Hindlimb muscle (tissue), 1 donor: ENCODE data around the gene MPPED2. TPM values are rescaled to one million over a fixed set of nuclear protein-coding genes. Genes with fewer than 3 reads are reported as not detected.

Source experiments
- DNase-seq: peaks from one replicate; pipeline ENCODE4 v3.0.0-alpha.2; 2013
- polyA plus RNA-seq: library from polyadenylated mRNA; unstranded; fragments of 120-200 nt; gene quantifications from one replicate; pipeline ENCODE4 v1.2.1, GENCODE V29; 2013; ENCODE audit not compliant: insufficient read length

MPPED2 gene
- polyA plus RNA-seq, 1 donor, result 4.4 TPM

DNA sequence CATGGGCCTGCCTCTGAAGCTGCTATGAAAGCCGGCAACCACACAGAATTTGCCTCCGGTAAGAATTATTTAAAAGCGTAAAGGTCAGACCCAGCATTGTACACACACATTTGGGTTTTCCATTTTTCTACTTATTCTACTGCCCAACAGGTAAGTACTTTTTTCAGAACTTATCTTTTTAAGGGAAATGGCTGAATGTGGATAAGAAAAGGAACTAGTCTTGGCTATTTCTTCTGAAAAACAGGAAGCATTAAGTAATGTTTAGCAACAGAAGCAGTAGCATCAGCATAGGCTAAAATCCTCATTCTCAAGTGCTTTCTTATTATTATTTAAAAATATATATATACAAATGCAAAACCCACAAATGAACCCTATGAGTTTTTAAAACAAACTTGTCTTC, 103.1 kb downstream of the MPPED2 start:
- DNase-seq, result no peak

DNA sequence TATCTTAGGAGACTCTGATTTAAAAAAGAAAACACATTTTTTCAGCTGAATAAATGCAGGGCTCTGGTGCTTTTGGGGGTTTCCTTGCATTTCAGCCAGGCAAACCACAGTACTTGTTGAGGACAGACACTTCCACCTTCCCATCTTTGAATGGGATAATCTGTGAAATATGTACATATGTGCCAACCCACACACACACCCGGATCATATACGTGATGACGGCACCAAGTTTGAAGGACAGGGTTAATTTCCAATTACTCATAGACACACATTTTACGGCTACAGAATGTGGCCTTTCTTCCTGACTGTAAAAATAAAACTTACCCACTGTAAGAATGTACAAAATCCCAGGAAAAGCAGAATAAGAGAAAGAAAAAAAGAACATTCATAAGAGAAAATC, 104.4 kb downstream of the MPPED2 start:
- no peak for DNase-seq

GRCh38 chr11:30481330-30481729, 104.8 kb downstream of the MPPED2 start:
- DNase-seq, result no peak

- DNase-seq, result no peak
Measured at GRCh38 chr11:30479899-30480298, 106.3 kb downstream of the MPPED2 start.

DNA sequence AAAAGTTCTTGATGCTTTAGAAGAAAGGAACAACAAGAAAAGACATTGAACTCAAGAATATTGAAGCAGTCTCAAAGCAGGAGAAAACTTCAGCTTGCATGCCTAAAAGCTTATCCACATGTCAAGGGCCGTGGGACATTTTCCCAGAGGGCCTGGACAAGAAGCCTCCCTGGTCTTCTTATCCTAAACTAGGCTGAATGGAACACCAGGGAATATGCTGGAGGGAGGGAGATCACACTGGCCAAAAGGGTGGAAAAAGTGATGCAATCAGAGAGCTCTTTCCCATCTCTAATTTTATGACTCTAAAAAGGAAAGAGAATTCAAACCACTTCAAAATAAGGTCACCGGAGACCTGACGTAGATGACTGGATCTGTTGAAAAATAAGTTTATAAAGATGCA, 107.2 kb downstream of the MPPED2 start:
- peak; percentile 82 for DNase-seq

- no peak for DNase-seq
Measured at GRCh38 chr11:30477061-30477460, 109.1 kb downstream of the MPPED2 start.

- no peak for DNase-seq
Measured at GRCh38 chr11:30474151-30474954, 111.8 kb downstream of the MPPED2 start.

DNA sequence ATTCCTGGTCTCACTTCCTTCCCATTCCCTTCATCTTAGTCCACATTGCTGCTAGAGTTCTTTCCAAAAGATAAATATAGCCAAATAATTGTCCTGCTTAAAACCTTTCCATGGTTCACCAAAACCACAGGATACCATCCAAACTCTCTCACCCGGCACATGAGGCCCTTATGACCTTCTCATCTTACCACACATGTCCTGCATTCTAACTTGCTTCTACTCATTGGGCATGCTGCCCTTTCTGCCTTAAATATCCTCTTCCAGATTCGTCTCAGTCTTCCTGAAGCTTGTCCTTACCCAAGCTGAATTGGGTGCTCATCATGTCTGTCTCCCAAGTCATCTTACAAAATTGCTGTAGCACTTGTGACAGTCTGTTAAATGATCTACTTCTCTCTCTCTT, 114.9 kb downstream of the MPPED2 start:
- no peak for DNase-seq

DNA sequence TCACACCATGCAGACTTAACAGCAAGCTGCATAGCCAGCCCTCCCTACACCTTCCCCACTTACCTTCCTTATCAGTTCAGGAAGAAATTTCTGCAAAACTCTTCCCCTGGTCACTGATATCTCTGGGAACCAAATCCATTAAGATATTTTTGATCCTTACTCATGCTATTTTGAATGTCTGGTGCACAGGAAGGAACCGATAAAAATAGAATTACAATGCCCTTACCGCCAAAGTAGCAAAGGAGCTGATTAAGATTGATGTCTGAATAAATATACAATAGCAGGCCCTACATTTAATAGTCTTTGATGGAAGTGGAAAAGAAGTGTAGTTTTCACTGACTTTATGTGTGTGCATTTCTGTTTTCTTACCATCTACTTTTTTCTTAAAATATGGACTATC, 117.3 kb downstream of the MPPED2 start:
- DNase-seq, result no peak

- no peak for DNase-seq
Measured at GRCh38 chr11:30467176-30467575, 119.0 kb downstream of the MPPED2 start.

DNA sequence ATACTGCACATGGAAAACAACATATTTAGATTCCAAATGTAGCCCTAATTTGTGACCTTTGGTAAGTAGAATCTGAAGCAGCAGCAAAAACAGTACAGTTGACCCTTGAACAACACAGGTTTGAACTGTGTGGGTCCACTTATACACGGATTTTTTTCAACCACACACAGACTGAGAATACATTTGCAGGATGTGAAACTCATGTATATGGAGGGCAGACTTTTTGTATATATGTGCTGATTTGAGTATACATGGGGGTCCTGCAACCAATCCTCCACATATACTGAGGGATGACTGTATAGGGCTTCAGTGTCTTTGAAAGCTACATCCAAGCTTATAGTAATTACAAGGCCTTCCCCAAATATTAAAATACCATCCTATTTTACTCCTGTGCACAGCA, 120.5 kb downstream of the MPPED2 start:
- no peak for DNase-seq

- no peak for DNase-seq
Measured at GRCh38 chr11:30465192-30465591, 121.0 kb downstream of the MPPED2 start.

- no peak for DNase-seq
Measured at GRCh38 chr11:30463266-30463665, 122.9 kb downstream of the MPPED2 start.

- no peak for DNase-seq
Measured at GRCh38 chr11:30462421-30462820, 123.7 kb downstream of the MPPED2 start.

DNA sequence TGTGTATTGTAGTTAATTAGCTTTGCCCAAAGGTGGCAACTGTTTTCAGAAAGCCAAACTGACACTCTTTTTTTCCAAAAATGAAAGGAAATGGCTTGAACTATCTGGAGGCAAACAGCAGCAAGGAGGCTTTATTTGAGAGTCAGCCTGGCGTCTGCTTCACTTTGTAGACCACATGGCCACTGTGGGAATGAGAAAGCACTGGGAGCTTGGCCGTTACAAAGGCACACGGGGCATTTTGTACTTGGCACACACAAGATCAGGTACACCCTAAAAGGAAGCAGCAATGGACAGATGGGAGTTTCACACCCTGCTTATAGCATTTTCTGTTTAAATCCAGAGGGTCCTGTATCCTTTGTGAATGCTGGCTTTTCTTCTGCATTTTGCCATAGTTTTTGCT, 126.3 kb downstream of the MPPED2 start:
- no peak for DNase-seq

GRCh38 chr11:30459306-30459705, 126.8 kb downstream of the MPPED2 start:
- no peak for DNase-seq

GRCh38 chr11:30458541-30458940, 127.6 kb downstream of the MPPED2 start:
- DNase-seq, result no peak

DNA sequence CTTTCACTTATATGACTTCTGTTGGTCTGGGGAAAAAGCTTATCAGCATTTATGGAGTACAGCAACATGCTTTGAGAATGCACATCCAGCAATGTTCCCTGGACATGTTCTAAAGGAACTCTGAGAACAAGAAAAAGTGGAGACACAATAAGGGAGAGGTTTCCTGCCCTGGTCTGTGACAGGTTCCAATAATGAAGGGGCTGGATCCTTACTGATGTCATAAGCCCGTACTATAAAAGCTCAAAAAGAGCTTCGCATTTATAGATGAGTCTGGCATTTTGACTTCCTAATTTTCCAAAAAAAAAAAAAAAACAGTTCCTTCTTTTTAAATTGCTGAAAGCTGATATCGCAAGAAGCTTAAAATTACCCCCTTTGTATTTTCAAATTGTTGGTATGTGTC, 129.1 kb downstream of the MPPED2 start:
- DNase-seq, result no peak

DNA sequence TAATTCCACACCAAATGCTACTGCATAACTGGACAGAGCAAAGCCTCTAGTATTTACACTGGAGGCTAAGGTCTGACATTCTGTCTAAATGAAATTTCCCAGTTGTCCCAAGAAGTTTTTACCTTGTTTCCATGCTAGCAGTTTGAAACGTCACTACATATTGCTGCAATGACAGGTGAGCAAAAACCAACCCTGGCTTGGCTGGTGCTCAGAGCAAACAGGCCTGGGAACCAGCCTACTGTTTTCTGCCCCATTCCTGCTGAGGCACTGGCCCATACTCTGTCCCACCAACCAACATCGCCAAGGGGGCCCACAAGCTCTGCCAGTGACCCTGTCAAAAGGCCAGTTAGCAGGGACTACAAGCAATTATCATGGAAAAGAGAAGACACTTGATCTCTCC, 131.1 kb downstream of the MPPED2 start:
- no peak for DNase-seq

DNA sequence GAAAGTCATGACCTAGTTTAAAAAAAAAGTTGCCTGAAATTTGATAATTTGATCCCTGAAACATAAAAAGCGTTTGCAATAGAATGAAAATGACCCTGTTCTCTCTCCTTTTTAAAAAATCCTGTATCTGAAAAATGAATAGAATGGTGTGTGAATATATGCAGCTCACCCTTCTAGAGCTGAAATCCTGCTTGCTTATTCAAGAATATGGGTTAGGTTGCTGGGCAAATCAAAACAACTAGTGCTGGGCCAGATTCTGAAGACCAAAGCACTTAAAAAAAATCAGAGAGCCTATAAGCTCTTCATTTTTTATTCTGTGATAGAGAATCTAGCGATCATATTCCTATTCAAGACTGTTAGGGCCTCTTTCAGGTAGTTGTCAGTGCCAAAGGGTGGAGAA, 131.6 kb downstream of the MPPED2 start:
- no peak for DNase-seq

DNA sequence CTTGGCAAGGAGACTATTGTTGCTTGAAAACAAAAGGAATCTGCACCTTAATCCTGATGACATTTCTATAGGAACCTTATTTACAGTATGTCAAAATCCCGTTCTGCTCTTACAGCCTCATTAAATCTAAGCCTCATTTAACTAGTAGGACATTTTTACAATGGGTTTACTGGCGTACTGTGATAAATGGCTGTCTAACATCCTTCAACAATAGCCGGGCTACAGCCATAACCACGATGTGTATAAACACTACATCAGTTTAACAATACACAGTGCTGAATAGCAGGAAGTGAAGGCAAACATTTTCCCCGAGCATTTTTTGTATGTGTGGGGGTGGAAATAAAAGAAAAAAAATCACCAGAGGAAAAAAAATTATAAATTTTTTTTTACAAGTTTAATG, 132.0 kb downstream of the MPPED2 start:
- DNase-seq, result no peak

DNA sequence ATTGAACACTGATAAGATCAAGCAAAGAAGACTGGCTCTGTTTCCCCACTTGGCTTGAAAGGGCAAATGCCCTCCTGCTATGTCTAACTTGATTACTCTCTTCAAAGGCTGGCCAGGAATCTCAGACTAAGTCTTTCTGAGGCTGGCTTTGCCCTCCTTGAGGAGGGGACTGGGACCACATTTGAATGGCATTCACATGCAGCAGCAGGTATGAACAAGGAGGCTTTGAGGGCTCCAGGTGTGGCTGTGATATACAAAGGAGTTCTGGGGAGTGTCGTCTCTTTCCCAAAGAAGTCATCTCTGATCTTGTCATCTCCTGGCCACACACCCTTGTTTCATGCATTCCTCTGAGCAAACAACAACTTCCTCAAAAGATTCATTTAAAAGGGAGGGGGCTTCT, 132.4 kb downstream of the MPPED2 start:
- no peak for DNase-seq

DNA sequence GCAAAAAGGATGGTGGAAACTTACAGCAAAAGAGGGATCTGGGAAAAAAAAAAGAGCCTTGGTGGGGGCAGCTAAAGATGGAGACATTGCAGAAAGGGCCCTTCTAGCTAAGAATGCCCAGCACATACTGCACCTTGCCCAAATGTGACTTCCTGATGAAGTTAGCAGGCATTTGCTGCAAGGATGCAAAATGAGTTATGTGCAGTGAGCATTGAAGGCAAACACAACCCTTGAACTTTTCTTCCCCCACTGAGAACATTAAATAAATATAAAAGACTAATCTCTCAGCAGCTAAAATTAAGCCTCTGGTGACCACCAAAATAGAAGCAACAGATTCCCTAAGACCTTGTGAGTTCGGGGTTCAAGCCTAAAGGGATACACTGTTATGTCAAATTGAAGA, 133.3 kb downstream of the MPPED2 start:
- no peak for DNase-seq

- DNase-seq, result no peak
Measured at GRCh38 chr11:30452114-30452513, 134.0 kb downstream of the MPPED2 start.

- DNase-seq, result no peak
Measured at GRCh38 chr11:30451626-30452025, 134.5 kb downstream of the MPPED2 start.
